B cell (primary cell): ENCODE measurements around the gene CIAO2B. TPM values are rescaled to one million over a fixed set of nuclear protein-coding genes. Genes with fewer than 3 reads are reported as not detected.

Source experiments
- ATAC-seq: fragments of 200-7000 bp; cut with Tn5 transposase; one replicate; pipeline ENCODE4 v1.10.0; 2021; ENCODE audit warnings: low read depth, mild to moderate bottlenecking, moderate number of reproducible peaks, moderate library complexity
- CTCF ChIA-PET: fragments of 350-600 bp; sonication (Branson Sonifier 250); formaldehyde crosslinking; loops from one replicate; lab custom pipeline; 2021; ENCODE audit warnings: antibody characterized with exemption, inconsistent platforms; lab: Charles Lee
- POLR2A ChIA-PET: fragments of 350-600 bp; sonication (Branson Sonifier 250); formaldehyde crosslinking; loops from one replicate; lab custom pipeline; 2021; ENCODE audit warnings: antibody characterized with exemption; lab: Charles Lee
- DNase-seq: peaks from one replicate; pipeline ENCODE4 v3.0.0; 2013
- H2AFZ ChIP-seq: 2 replicates; pipeline ENCODE4 v1.6.1; 2012; ENCODE audit warnings: mild to moderate bottlenecking, low read depth, low read length; ENCODE audit not compliant: insufficient read depth, poor library complexity, severe bottlenecking
- H3K27ac ChIP-seq, 2 donors: 1 replicate in 1 of 2; 2 replicates in 1 of 2; pipeline ENCODE4 v1.5.1; 2012 to 2013; ENCODE audit warnings: low read length in 2 of 2, mild to moderate bottlenecking in 2 of 2, moderate library complexity in 1 of 2
- H3K27me3 ChIP-seq, 4 experiments: fragments of 200-600 bp in 1 of 4; sonication (generic) in 1 of 4; replicated peaks in 1 of 4; 1 replicate in 2 of 4; 2 replicates in 2 of 4; pipeline versions ENCODE4 v1.6.1 to v1.7.0; 2013 to 2016; ENCODE audit warnings: low read length in 3 of 4, mild to moderate bottlenecking in 2 of 4, mixed read lengths in 1 of 4, moderate library complexity in 1 of 4; ENCODE audit not compliant: insufficient read depth in 4 of 4, control insufficient read depth in 3 of 4; ENCODE audit errors: control extremely low read depth in 1 of 4
- H3K36me3 ChIP-seq, 2 experiments: replicated peaks in 1 of 2; 1 replicate in 1 of 2; 2 replicates in 1 of 2; pipeline versions ENCODE4 v1.6.1 to v1.7.1; 2013; ENCODE audit warnings: low read length in 1 of 2; ENCODE audit not compliant: insufficient read depth in 2 of 2, control insufficient read depth in 1 of 2; ENCODE audit errors: control extremely low read depth in 1 of 2, extremely low read depth in 1 of 2
- H3K4me1 ChIP-seq, 2 donors: fragments of 200-600 bp in 1 of 2; sonication (generic) in 1 of 2; 1 replicate in 1 of 2; 2 replicates in 1 of 2; pipeline versions ENCODE4 v1.5.1 to v1.6.1; 2013 to 2017; ENCODE audit warnings: low read length in 2 of 2; ENCODE audit not compliant: control insufficient read depth in 2 of 2, insufficient read depth in 2 of 2
- H3K4me2 ChIP-seq: replicated peaks from 2 replicates; pipeline ENCODE3; 2012; ENCODE audit warnings: mild to moderate bottlenecking, low read depth, low read length; ENCODE audit not compliant: poor library complexity, severe bottlenecking
- H3K4me3 ChIP-seq, 5 experiments: fragments of 200-600 bp in 1 of 5; sonication (generic) in 1 of 5; 1 replicate in 3 of 5; 2 replicates in 2 of 5; pipeline versions ENCODE4 v1.5.1 to v1.7.0; 2011 to 2016; ENCODE audit warnings: low read length in 4 of 5, mild to moderate bottlenecking in 4 of 5, low read depth in 2 of 5, control low read depth in 1 of 5, moderate library complexity in 1 of 5; ENCODE audit not compliant: insufficient read depth in 1 of 5; ENCODE audit errors: control extremely low read depth in 1 of 5, extremely low read depth in 1 of 5
- H3K79me2 ChIP-seq: fragments of 200-600 bp; sonication (generic); one replicate; pipeline ENCODE4 v1.6.0; 2016; ENCODE audit warnings: low read length; ENCODE audit not compliant: control insufficient read depth, insufficient read depth
- H3K9ac ChIP-seq: fragments of 200-600 bp; sonication (generic); 2 replicates; pipeline ENCODE4 v1.6.1; 2017; ENCODE audit warnings: mild to moderate bottlenecking, low read length, moderate library complexity
- H3K9me3 ChIP-seq, 3 donors: one replicate each; pipeline versions ENCODE4 v1.6.1 to v1.7.1; 2013; ENCODE audit warnings: low read length in 2 of 3; ENCODE audit not compliant: control insufficient read depth in 2 of 3, insufficient read depth in 1 of 3; ENCODE audit errors: control extremely low read depth in 1 of 3
- H4K20me1 ChIP-seq: 2 replicates; pipeline ENCODE4 v1.6.0; 2012; ENCODE audit warnings: mild to moderate bottlenecking, low read length; ENCODE audit not compliant: insufficient read depth, control insufficient read depth, poor library complexity, severe bottlenecking
- H3K27ac Mint-ChIP-seq: one replicate; pipeline ENCODE4 v1.8.0; 2021; ENCODE audit warnings: mixed read lengths
- H3K27me3 Mint-ChIP-seq: one replicate; pipeline ENCODE4 v1.8.0; 2021; ENCODE audit warnings: mixed read lengths
- H3K4me1 Mint-ChIP-seq: one replicate; pipeline ENCODE4 v1.8.0; 2021; ENCODE audit warnings: mixed read lengths
- H3K4me3 Mint-ChIP-seq: one replicate; pipeline ENCODE4 v1.8.0; 2021; ENCODE audit warnings: mixed read lengths
- H3K9me3 Mint-ChIP-seq: one replicate; pipeline ENCODE4 v1.8.0; 2022; ENCODE audit warnings: mixed read lengths; ENCODE audit not compliant: insufficient read depth
- CTCF ChIP-seq: fragments of 200-600 bp; IDR thresholded peaks from one replicate; pipeline ENCODE4 v1.8.0; 2022; ENCODE audit warnings: antibody characterized with exemption, mild to moderate bottlenecking
- EZH2 ChIP-seq: IDR thresholded peaks from 2 replicates; pipeline ENCODE4 v1.6.1; 2012; ENCODE audit warnings: borderline replicate concordance, low read depth, mild to moderate bottlenecking, moderate library complexity, low read length; ENCODE audit not compliant: insufficient read depth, poor library complexity, severe bottlenecking
- WGBS: methylation state at CpG from one replicate; pipeline ENCODE4 v1.1.5; 2013; ENCODE audit warnings: missing lambda C conversion rate; ENCODE audit not compliant: insufficient coverage; 5-methylcytosine and 5-hydroxymethylcytosine counted together
- intact Hi-C: fragments of 100-400 bp; cut with micrococcal nuclease; formaldehyde crosslinking; loops from one replicate; pipeline ENCODE4 v1.10.0; 2022
- polyA plus RNA-seq: library from polyadenylated mRNA; depleted of rRNA; stranded (reverse); fragments of >200 nt; gene quantifications from 2 replicates; pipeline ENCODE4 v1.2.3, GENCODE V29; 2012
- total RNA-seq, 2 donors: library from RNA; stranded (reverse); fragments of 120-200 nt in 1 of 2; gene quantifications; 1 replicate in 1 of 2; 2 replicates in 1 of 2; pipeline versions ENCODE4 v1.2.3 to v1.2.4, GENCODE V29; 2013 to 2022

CIAO2B gene
- total and polyA plus RNA-seq, 2 donors (not counting 1 experiment from before 2014, with no cell fraction given), result 60.6 to 159 TPM

- Histone ChIP-seq H2AFZ (no peak overlapping the region), H3K27ac (no peak overlapping the region), H3K79me2 (no peaks in the 10 kb centered on the region), H3K9ac (no peak overlapping the region), H3K4me1 (peaks cover 5 to 10% of the 10 kb centered on the region in 2 donors), H3K4me2 (no peak overlapping the region), H3K4me3 (no peak overlapping the region), H4K20me1 (no peaks in the 10 kb centered on the region), H3K9me3 (peaks cover 0 to under 1% (median 0%) of the 10 kb centered on the region in 3 donors), H3K27me3 (peaks cover 0 to 5% (median 2%) of the 10 kb centered on the region in 4 experiments), H3K36me3 (peaks cover 0 to 46% of the 10 kb centered on the region in 2 experiments)
- 81% methylated on average over 5 of the region's 5 CpGs for WGBS
- H3K27ac Mint-ChIP-seq, result no peak overlapping the region
- ChIA-PET POLR2A (no interaction called here), CTCF (interaction anchor here (0.9 to 2.8 kb wide), 2 partner anchors 11 to 17 kb away, joined by 3 to 14 read pairs; no protein-coding TSS in a partner anchor)
- DNase-seq (no peak), ATAC-seq (no peak)
- intact Hi-C loops, result no loop called here
- no peaks in the 10 kb centered on the region for H3K9me3 Mint-ChIP-seq
- no peak for TF ChIP-seq CTCF
- TF ChIP-seq EZH2, result no peak
- H3K4me3 Mint-ChIP-seq, result no peak overlapping the region
- peaks cover 10% of the 10 kb centered on the region for H3K4me1 Mint-ChIP-seq
- H3K27me3 Mint-ChIP-seq, result peaks cover 4% of the 10 kb centered on the region
Observed at GRCh38 chr16:66942981-66943380, 8.8 kb upstream of the CIAO2B start.

- Histone ChIP-seq H3K9me3 (no peaks in the 10 kb centered on the region), H3K27ac (no peak overlapping the region), H3K27me3 (no peaks in the 10 kb centered on the region), H3K4me2 (no peak overlapping the region), H3K9ac (no peak overlapping the region), H3K36me3 (peaks cover 0 to 46% of the 10 kb centered on the region in 2 experiments), H3K79me2 (peaks cover 3% of the 10 kb centered on the region), H2AFZ (no peak overlapping the region), H3K4me1 (peaks cover 8 to 13% of the 10 kb centered on the region in 2 donors), H3K4me3 (no peak overlapping the region), H4K20me1 (peaks cover 13% of the 10 kb centered on the region)
- Mint-ChIP-seq H3K27ac (no peak overlapping the region), H3K27me3 (no peaks in the 10 kb centered on the region), H3K4me1 (peaks cover 19% of the 10 kb centered on the region), H3K9me3 (no peaks in the 10 kb centered on the region), H3K4me3 (no peak overlapping the region)
- TF ChIP-seq CTCF (no peak), EZH2 (no peak)
- ChIA-PET CTCF (no interaction called here), POLR2A (no interaction called here)
- no peak for DNase-seq
- intact Hi-C loops, result no loop called here
- ATAC-seq, result no peak
- 98% methylated on average over 16 of the region's 16 CpGs for WGBS
Observed at GRCh38 chr16:66940236-66940635, 6.0 kb upstream of the CIAO2B start.
